ENCODE data around the gene ZC3H12C. TPM values are rescaled to one million over a fixed set of nuclear protein-coding genes. Genes with fewer than 3 reads are reported as not detected.
"Not testable (repeated sequence)": the region's sequence is repeated elsewhere in the genome, so short reads cannot be mapped to it uniquely, and the experiment has no call there.

ZC3H12C gene
- total RNA-seq: 21.0 and 25.4 TPM in 2 replicates

- DNase-seq: peak; percentile 91
Measured at GRCh38 chr11:110092515-110093406, at the start of gene ZC3H12C. TSS of gene ZC3H12C (plus strand) at chr11:110093392. CDS start at chr11:110093412, 20 bp downstream.

GRCh38 chr11:110044226-110044968, 48.8 kb upstream of the ZC3H12C start:
- no peak for DNase-seq

- no peak for DNase-seq
Measured at GRCh38 chr11:110046775-110047380, 46.3 kb upstream of the ZC3H12C start.

GRCh38 chr11:110049501-110050200, 43.5 kb upstream of the ZC3H12C start:
- DNase-seq: no peak

- DNase-seq: no peak
Measured at GRCh38 chr11:110050201-110050506, 43.0 kb upstream of the ZC3H12C start.

- no peak for DNase-seq
Measured at GRCh38 chr11:110053848-110054414, 39.3 kb upstream of the ZC3H12C start.

- no peak for DNase-seq
Measured at GRCh38 chr11:110056956-110057355, 36.2 kb upstream of the ZC3H12C start.

GRCh38 chr11:110059706-110060463, 33.3 kb upstream of the ZC3H12C start:
- DNase-seq: no peak

GRCh38 chr11:110061296-110061695, 31.9 kb upstream of the ZC3H12C start:
- DNase-seq: no peak

- DNase-seq: no peak
Measured at GRCh38 chr11:110062247-110062646, 30.9 kb upstream of the ZC3H12C start.

GRCh38 chr11:110065189-110065588, 28.0 kb upstream of the ZC3H12C start:
- DNase-seq: no peak

GRCh38 chr11:110068001-110068400, 25.2 kb upstream of the ZC3H12C start:
- not testable (repeated sequence) for DNase-seq

- DNase-seq: peak; percentile 99
Measured at GRCh38 chr11:110069158-110069737, 23.9 kb upstream of the ZC3H12C start.

- DNase-seq: peak; percentile 45
Measured at GRCh38 chr11:110070176-110070575, 23.0 kb upstream of the ZC3H12C start.

- no peak for DNase-seq
Measured at GRCh38 chr11:110071197-110071596, 22.0 kb upstream of the ZC3H12C start.

GRCh38 chr11:110072930-110073329, 20.3 kb upstream of the ZC3H12C start:
- no peak for DNase-seq

GRCh38 chr11:110074499-110074898, 18.7 kb upstream of the ZC3H12C start:
- DNase-seq: no peak

- DNase-seq: no peak
Measured at GRCh38 chr11:110075105-110075846, 17.9 kb upstream of the ZC3H12C start.

- DNase-seq: no peak
Measured at GRCh38 chr11:110075847-110076208, 17.4 kb upstream of the ZC3H12C start.

GRCh38 chr11:110076371-110076965, 16.7 kb upstream of the ZC3H12C start:
- no peak for DNase-seq
